NCI-H2227 (cell line): ENCODE data around the gene OR10H1.
"Not testable (repeated sequence)": the region's sequence is repeated elsewhere in the genome, so short reads cannot be mapped to it uniquely, and the experiment has no call there.

Experiments
- DNase-seq: peaks from one replicate; lab custom pipeline; 2025; ENCODE audit not compliant: unreplicated experiment; lab: John Stamatoyannopoulos, UW

The OR10H1 gene

DNA sequence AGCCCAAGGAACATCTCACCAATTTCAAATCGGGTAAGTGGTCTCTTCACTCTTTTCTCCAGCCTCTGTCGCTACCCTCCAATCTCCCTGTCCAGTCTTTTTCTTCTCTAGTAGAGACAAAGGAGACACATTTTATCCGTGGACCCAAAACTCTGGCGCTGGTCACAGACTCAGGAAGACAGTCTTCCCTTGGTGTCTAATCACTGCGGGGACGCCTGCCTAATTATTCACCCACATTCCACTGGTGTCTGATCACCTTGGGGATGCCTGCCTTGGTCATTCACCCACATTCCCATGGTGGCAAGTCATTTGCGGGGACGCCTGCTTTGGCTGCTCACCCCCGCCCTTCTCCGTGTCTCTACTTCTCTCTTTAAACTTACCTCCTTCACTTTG, 13.8 kb upstream of the OR10H1 start:
- DNase-seq: no peak

DNA sequence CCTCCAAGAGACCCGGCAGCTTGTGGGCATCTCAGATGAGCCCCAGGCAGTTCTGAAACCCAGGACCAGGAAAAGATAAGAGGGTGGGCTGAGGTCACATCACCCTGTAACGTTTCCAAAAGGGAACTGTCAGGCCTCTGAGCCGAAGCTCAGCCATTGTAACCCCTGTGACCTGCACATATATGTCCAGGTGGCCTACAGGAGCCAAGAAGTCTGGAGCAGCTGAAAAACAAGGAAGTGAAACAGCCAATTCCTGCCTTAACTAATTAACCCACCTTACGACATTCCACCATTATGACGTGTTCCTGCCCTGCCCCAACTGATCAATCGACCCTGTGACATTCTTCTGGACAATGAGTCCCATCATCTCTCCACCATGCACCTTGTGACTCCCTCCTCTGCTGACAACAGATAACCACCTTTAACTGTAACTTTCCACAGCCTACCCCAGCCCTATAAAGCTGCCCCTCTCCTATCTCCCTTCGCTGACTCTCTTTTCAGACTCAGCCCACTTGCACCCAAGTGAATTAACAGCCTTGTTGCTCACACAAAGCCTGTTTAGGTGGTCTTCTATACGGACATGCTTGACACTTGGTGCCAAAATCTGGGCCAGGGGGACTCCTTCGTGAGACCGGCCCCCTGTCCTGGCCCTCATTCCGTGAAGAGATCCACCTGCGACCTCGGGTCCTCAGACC, 13.3 kb upstream of the OR10H1 start:
- DNase-seq: not testable (repeated sequence)

DNA sequence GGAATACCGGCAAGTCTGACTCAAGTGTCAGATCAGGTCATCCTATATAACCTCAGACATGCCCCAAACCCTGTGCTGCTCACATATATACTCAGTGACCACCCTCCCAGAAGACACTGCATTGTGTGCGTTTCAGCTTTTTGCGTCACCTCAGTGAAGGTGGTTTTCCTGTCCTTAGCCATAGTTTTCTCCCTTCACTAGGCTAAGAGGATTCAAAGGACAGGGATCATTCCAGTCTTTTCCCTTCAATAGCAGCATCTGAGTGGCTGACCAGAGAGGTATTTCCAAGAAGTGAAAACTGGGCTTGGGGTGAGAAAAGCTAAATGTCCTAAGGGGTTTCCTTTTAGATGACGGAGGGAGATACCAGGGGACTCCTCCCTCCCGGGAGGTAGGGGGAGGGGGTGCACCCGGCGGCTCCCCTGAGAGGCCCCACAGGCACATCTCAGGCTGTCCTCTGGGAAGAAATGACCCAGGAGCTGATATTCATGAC, 12.7 kb upstream of the OR10H1 start:
- no peak for DNase-seq

DNA sequence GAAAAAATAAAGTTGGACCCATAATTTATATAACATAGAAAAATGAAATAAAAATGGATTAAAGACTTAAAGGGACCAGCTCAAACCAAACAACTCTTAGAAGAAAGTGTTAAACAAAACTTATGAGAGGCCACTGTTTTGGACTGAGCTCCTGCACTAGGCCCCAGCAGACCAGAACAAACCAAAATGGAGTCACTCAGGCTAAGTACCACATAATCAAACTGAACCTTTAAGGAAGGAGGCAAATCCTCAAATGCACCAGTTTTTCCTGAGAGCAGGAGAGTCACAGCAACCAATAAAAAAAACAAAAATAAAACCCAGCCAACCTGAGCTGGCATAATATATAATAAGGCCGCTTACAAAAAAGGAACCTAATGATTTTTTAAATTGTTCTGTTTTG, 10.3 kb upstream of the OR10H1 start:
- no peak for DNase-seq

DNA sequence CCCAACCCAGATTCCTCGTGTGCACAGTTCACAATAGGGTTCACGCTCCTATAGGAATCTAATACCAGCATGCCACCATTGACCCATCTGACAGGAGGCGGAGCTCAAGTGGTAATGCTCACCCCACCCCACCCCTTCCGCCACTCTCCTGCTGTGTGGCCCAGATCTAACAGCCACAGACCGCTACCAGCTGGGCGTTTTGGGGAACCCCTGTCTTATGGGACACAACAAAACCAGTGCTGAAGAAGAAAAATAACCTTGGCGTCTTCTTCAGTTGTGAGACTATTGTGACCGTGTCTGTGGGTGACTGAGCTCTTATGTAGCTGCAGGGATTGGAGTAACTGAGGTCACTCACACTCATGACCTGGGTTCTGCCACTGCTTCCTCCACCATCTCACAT, 5.2 kb upstream of the OR10H1 start:
- DNase-seq: no peak

DNA sequence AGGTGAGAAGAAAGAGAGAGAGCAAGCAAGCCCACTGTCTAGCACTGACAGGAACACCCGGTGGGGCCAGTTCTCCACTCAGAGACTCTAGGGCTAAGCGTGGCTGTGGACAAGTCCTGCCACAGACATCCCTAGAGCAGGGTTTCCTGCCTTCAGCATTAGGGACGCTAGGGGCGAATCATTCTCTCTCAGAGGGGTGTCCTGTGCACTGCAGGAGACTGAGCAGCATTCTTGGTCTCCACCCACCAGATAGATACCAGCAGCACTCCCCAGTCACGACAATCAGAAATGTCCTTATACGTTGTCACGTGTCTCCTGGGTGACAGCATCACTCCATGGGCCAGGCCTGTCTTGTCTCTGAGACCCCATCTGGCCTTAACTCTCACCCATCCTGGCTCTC, 1.5 kb downstream of the OR10H1 start:
- no peak for DNase-seq

DNA sequence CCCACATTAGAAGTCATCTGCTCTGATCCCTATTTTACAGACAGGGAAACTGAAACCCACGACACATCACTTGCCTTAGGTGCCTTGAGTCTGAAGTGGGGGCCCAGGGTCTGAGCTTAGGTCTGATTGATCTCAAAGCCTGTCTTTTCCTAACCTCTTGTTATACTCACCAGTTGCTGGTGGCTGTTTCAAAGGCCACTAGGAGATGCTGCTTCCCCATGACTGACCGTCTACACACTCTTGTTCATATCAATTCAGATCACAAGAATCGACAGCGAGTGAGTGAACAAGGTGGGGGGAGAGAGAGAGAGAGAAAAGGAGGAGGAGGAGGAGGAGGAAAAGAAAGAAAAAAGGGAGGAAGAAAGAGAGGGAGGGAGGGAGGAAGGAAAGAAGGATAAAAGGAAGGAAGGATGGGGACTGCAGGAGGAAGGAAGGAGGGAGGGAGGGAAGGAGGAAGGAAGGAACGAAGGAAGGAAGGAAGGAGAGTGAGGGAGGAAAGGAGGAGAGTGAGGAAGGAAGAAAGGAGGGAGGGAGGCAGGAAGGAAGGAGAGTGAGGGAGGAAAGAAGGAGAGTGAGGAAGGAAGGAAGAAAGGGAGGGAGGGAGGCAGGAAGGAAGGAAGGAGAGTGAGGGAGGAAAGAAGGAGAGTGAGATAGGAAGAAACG, 3.3 kb downstream of the OR10H1 start:
- no peak for DNase-seq

DNA sequence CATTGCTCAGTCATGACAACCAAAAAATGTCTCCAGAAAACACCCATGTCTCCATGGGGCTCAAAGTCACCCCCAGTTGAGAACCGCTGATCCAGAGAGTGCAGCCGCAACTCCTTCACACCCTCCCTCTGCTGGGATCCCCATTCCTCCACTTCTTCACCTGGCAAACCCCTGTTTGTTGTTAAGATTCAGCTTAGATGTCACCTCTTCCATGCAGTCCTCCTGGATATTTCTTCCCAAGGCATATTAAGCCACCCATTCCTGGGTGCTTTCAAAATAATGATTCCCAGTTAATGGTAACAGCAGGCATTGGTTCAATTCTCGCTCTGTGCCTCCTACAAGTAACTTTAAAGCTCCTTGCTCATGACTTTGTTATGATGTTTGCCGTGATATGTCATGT, 4.0 kb downstream of the OR10H1 start:
- no peak for DNase-seq

DNA sequence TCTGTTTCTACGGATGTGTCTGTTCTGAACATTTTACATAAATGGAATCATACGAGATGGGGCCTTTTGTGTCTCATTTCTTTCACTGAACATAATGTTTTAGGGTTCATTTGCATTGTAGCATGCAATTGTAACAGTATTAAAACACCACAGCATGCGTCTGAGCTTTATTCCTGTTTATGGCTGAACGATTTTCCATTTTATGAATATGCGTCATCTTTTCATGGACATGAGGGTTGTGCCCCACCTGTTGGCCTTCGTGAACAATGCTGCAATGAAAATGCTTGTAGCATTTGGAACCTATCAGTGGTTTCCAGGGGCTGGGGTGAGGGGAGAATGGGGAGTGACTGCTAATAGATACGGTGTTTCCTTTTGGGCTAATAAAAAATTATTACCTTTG, 5.1 kb downstream of the OR10H1 start:
- no peak for DNase-seq

DNA sequence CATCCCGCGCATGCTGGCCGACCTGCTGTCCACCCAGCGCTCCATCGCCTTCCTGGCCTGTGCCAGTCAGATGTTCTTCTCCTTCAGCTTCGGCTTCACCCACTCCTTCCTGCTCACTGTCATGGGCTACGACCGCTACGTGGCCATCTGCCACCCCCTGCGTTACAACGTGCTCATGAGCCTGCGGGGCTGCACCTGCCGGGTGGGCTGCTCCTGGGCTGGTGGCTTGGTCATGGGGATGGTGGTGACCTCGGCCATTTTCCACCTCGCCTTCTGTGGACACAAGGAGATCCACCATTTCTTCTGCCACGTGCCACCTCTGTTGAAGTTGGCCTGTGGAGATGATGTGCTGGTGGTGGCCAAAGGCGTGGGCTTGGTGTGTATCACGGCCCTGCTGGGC, 21.2 kb downstream of the OR10H1 start:
- not testable (repeated sequence) for DNase-seq

DNA sequence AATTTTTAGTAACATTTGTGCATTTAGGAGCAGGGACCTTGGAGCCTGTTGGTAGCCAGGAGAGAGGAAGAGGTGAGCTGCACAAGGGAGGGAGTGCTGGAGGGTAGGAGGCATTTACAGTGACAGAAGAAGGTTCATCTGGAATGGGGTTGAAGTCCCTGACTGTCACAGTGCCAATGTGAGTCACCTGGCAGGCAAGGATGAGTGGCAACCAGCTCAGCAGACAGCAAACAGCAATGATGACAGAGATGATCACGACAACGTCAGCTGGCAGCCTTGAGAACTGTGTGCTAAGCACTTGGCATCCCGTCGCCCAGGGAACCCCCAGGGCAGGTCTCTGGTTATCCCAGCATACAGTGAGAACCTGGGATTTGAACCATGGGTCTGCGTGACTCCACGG, 25.4 kb downstream of the OR10H1 start:
- DNase-seq: no peak

DNA sequence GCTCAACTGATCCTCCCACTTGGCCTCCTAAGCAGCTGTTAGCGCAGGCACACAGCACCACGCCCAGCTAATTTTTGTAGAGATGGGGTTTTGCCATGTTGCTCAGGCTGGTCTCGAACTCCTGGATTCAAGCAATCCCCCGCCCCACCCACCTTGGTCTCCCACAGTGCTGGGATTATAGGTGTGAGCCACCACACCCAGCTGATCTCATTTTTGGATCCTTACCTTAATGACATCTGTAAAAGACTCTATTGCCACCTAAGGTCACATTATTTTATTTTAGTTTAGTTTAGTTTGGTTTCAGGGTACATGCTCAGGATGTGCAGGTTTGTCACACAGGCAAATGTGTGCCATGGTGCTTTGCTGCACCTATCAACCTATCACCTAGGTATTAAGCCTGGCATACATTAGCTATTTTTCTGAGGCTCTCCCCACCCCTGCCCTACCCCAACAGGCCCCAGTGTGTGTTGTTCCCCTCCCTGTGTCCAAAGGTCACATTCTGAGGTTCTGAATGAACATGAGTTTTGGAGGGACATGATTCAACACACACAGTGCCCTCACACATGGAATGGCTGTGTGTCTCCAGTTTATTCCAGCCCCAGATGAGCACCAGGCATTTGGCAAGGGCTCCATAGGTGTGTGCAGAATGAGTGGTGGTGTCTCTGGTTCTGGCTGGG, 26.7 kb downstream of the OR10H1 start:
- no peak for DNase-seq

DNA sequence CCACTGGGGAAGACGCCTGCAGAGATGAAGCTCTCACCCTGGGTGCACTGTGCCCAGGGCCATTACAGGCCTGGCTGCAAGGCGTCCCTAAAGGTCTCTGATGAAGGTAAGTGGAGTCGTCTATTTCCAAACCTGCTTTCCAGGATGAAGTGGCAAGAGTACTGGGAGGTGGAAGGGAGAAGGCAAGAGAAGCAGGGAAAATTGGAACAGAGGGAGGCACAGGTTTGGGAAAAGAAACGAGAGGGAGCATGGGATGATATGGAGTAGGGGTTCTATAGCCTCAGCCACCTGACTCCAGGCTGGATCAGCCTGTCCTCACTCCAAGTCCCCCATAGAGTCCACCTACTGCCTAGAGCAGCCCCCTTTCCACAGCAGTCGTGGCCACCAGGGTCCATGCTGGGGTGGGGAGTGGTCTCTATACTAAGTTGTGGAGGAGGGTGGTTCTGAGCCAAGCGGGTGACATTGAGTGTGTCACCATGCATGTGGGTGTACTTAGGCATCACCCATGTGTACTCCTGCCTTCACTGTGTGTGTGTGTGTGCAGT, 27.8 kb downstream of the OR10H1 start, which contains the start of gene OR10H5:
Gene OR10H5 (plus strand): TSS at position 51 of the 545 bp plus-strand sequence. CDS start 6,388 bp downstream, outside the sequence.
- DNase-seq: no peak

DNA sequence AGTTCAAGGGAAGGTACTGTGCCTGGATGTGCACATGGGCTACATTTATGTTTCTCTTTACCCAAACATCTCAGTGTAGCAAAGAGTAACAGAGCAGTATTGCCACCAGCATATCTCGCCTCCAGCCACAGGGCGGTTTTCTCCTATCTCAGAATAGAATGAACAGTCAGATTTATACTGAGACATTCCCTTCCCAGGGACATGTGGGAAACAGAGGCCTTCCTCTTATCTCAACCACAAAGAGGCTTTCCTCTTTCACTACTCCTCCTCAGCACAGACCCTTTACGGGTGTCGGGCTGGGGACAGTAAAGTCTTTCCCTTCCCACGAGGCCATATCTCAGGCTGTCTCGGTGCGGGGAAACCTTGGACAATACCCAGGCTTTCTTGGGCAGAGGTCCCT, 32.6 kb downstream of the OR10H1 start:
- not testable (repeated sequence) for DNase-seq

DNA sequence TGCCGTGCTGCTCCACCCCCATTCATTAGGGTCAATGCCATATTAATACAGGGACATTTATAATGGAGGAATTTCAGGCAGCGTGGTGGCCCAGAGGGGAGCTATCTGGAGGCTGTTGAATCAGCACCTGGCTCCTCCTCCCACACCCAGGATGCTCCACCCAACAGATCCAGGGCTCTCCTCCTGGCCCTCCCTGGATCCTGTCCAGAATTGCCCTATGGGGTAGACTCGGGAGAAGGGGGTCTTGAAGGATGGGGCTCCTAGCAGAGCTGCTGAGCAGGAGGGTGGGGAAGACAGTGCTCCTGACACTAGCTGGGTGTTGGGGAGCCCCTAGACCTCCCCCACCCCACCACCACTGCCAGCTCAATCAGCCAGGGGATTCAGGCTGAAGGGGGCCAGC, 33.3 kb downstream of the OR10H1 start:
- no peak for DNase-seq

DNA sequence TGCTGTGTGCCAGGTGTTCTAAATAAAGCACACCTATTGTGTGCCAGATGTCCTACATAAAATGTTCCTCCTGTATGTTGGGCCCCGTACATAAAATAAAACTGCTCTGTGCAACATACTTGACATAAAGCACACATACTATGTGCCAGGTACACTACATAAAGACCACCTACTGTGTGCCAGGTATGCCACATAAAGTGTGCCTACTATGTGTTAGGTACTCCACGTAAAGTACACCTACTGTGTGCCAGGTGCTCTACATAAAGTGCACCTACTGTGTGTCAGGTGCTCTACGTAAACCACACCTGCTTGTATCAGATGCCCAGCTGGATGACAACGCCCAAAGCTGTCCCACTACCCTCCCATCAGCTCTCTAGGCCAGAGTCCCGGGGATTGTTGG, 33.8 kb downstream of the OR10H1 start:
- no peak for DNase-seq

DNA sequence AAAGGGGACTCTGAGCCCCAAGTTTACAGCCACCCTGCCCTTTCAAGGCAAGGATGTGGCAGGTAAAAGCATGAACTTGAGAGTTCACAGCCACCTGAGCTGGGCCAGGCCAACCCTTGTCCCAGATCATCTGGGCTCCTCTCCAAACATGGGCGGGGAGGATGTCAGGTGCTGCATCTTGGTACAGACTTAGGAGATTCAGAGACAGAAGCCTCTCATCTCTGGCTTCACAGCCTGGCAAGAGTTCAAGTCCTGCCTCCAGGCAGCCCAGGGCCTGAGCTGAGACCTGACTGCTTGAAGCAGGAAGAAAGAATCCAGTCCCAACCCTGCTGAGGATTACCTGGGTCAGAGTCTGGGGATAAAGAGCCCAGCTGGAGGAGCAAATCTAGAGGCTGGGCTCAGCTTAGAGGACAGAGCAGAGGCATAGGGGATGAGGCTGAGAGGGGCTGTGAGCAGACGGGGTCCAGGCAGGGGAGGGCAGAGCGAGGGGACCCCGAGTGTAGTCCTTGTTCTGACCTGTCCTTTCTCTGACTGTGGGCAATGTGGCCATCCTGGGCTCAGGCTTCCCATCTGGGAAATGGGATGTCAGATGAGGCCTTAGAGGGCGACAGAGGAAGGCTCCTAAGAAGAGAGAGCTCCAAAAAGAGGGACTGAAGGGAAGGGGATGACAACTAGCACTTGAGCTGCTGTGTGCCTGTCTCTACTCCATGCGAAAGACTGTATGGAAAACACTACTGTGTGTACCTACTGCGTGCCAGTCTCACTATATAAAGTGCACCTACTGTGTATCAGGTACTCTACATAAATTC, 34.6 kb downstream of the OR10H1 start:
- DNase-seq: no peak

DNA sequence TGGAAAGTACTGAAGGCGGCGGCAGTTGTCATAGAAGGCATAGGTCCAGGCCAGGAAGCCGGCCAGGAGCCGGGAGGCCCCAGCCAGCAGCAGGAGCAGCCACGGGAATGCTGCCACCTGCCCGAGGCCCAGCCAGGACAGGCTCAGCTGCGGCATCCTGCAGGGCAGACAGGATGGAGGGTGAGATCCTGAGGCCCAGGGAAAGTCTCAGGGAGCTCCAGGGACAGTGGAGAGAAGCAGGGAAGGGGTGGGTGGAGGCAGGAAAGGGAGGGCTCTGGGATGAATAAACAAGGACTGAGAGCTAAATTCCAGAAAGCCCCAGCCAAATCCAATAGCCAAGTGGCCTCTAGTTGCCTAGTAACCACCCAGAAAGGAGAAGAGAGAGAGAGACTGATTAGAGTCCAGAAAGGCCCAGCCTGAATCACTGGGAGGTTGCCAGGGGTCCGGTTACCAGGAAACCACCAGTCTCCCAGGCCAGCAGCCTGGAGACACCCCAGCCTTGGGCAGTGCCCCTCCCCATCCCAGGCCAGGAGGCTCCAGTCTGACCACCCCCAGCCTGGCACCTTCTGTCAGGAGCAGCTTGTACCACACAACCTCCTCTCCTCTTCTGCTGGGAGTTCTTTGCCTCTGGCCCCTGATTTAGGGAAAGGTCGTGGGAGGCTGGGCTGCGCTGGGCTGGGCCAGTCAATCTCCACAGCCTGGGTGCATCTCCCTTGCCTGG, 35.5 kb downstream of the OR10H1 start:
- peak; percentile 1 for DNase-seq

DNA sequence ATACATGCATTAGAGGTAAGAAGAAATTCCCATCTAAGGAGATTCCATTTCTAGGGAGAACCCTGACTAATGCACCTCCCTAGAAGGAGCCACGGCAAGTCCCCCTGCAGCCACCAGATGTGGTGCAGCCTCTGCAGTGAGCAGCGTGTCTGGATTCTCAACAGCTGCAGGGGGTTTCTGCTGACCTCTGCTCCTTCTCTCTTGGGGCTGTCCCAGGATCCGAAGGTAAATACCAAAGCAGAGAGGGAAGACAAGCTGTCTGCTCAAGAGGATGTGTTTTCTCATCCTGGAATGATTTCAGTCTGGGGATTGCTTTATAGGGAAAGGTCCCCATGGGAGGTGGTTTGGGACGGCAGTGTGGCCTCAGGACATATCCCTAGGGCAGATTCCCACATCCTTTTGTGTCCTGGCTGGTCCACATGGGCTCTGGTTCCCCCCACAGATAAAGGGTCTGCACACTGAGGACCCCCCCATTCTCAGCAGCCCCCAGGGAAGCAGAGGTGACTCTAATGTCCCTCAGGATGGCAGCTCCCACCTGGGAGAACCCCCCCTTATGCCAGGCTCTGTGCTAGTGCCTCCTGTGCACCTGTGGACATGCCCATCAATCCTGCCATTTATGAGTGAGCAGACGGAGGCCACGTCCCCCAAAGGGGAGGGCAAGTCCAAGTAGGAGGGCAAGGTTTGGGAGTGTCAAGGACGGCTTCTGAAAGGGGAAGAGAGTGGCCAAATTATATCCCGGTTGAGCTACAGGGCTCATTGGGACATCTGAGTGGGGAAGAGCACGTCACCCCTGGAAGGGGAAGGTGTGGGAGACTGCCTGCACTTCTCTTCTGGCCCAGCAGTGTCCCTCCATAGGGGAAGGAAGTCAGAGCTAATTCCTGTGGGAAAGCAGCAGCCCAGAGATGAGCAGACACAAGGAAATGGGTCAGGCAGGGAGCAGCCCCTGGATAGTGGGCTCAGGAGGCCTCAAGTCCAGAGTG, 38.2 kb downstream of the OR10H1 start:
- no peak for DNase-seq
